Body of pancreas (tissue), 4 donors: ENCODE data around the gene HMCN2.

Experiments used
- POLR2A ChIP-seq, 3 donors: fragments of 450-650 bp; IDR thresholded peaks; one replicate each; pipeline ENCODE4 v1.6.1; 2016; ENCODE audit warnings: antibody characterized with exemption in 3 of 3, mild to moderate bottlenecking in 2 of 3
- TF ChIP-seq, protein P1 (sequence below), 7 experiments: fragments of 450-650 bp in 4 of 7; fragments of 200-600 bp in 3 of 7; sonication (generic) in 3 of 7; IDR thresholded peaks; one replicate each; pipeline ENCODE4 v1.5.1; 2016 to 2019; ENCODE audit warnings: antibody characterized with exemption in 7 of 7

- TF ChIP-seq, protein P1, sequence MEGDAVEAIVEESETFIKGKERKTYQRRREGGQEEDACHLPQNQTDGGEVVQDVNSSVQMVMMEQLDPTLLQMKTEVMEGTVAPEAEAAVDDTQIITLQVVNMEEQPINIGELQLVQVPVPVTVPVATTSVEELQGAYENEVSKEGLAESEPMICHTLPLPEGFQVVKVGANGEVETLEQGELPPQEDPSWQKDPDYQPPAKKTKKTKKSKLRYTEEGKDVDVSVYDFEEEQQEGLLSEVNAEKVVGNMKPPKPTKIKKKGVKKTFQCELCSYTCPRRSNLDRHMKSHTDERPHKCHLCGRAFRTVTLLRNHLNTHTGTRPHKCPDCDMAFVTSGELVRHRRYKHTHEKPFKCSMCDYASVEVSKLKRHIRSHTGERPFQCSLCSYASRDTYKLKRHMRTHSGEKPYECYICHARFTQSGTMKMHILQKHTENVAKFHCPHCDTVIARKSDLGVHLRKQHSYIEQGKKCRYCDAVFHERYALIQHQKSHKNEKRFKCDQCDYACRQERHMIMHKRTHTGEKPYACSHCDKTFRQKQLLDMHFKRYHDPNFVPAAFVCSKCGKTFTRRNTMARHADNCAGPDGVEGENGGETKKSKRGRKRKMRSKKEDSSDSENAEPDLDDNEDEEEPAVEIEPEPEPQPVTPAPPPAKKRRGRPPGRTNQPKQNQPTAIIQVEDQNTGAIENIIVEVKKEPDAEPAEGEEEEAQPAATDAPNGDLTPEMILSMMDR (IDR thresholded peaks at IDR 0.05): no peak
- TF ChIP-seq POLR2A (IDR thresholded peaks at IDR 0.05): no peak
Observed at GRCh38 chr9:130286781-130287428, 21.3 kb downstream of the HMCN2 start.
